ENCODE results near the gene KRTAP13-4. TPM values are rescaled to one million over a fixed set of nuclear protein-coding genes. Genes with fewer than 3 reads are reported as not detected.

The KRTAP13-4 gene
- total RNA-seq, 2 donors from 2014 or later: not detected

- no peak for DNase-seq
Observed at GRCh38 chr21:30415993-30416392, 14.0 kb upstream of the KRTAP13-4 start.

GRCh38 chr21:30425826-30426225, 4.2 kb upstream of the KRTAP13-4 start, which contains the start of gene KRTAP13-3:
Gene KRTAP13-3 (minus strand): TSS chr21:30425926. CDS start chr21:30425912, 14 bp downstream.
- H3K4me3 ChIP-seq: no peak within 1 kb of the TSS
- no peaks in the 10 kb centered on the region for H3K9me3 ChIP-seq
- H3K27me3 ChIP-seq: no peaks in the 10 kb centered on the region
- intact Hi-C loops (cut with DNase I): no loop called here
- H3K9ac ChIP-seq (ENCODE audit: low read depth in 2 of 2, low read length in 2 of 2): no peak within 1 kb of the TSS
- TF ChIP-seq CTCF (IDR thresholded peaks at IDR 0.05): no peak
- H3K36me3 ChIP-seq: no peaks in the 10 kb centered on the region
- no peak for DNase-seq
- H3K27ac ChIP-seq: no peak within 1 kb of the TSS
- H3K4me1 ChIP-seq: no peaks in the 10 kb centered on the region

More at GRCh38 chr21:30415993-30416392, 14.0 kb upstream of the KRTAP13-4 start:
- no peaks in the 10 kb centered on the region for H3K27me3 ChIP-seq
- no peaks in the 10 kb centered on the region for H3K9me3 ChIP-seq
- intact Hi-C loops (cut with DNase I): no loop called here
- no peak overlapping the region for H3K9ac ChIP-seq (ENCODE audit: low read depth in 2 of 2, low read length in 2 of 2)
- no peaks in the 10 kb centered on the region for H3K36me3 ChIP-seq
- TF ChIP-seq CTCF (IDR thresholded peaks at IDR 0.05): no peak
- no peak overlapping the region for H3K4me3 ChIP-seq
- no peaks in the 10 kb centered on the region for H3K4me1 ChIP-seq
- no peak overlapping the region for H3K27ac ChIP-seq

- H3K27ac ChIP-seq: no peak overlapping the region
- intact Hi-C loops (cut with DNase I): no loop called here
- no peaks in the 10 kb centered on the region for H3K36me3 ChIP-seq
- H3K9ac ChIP-seq (ENCODE audit: low read depth in 2 of 2, low read length in 2 of 2): no peak overlapping the region
- H3K4me1 ChIP-seq: no peaks in the 10 kb centered on the region
- no peak for DNase-seq
- H3K4me3 ChIP-seq: no peak overlapping the region
- no peaks in the 10 kb centered on the region for H3K27me3 ChIP-seq
- TF ChIP-seq CTCF (IDR thresholded peaks at IDR 0.05): no peak
- H3K9me3 ChIP-seq: no peaks in the 10 kb centered on the region
Observed at GRCh38 chr21:30426731-30427130, 3.3 kb upstream of the KRTAP13-4 start.

GRCh38 chr21:30434033-30434631, 4.1 kb downstream of the KRTAP13-4 start:
- peak; percentile 22 for DNase-seq
- no peaks in the 10 kb centered on the region for H3K9me3 ChIP-seq
- no peaks in the 10 kb centered on the region for H3K36me3 ChIP-seq
- H3K4me1 ChIP-seq: no peaks in the 10 kb centered on the region
- intact Hi-C loops (cut with DNase I): no loop called here
- no peak overlapping the region for H3K27ac ChIP-seq
- TF ChIP-seq CTCF (IDR thresholded peaks at IDR 0.05): peak; percentile 26
- no peak overlapping the region for H3K9ac ChIP-seq (ENCODE audit: low read depth in 2 of 2, low read length in 2 of 2)
- no peaks in the 10 kb centered on the region for H3K27me3 ChIP-seq
- H3K4me3 ChIP-seq: no peak overlapping the region

GRCh38 chr21:30437010-30437565, 7.1 kb downstream of the KRTAP13-4 start:
- Histone ChIP-seq H3K4me1 (no peaks in the 10 kb centered on the region), H3K4me3 (no peak overlapping the region), H3K27ac (no peak overlapping the region), H3K27me3 (no peaks in the 10 kb centered on the region), H3K36me3 (no peaks in the 10 kb centered on the region), H3K9me3 (no peaks in the 10 kb centered on the region), H3K9ac (ENCODE audit: low read depth in 2 of 2, low read length in 2 of 2) (no peak overlapping the region)
- no peak for DNase-seq
- intact Hi-C loops (cut with DNase I): no loop called here
- TF ChIP-seq CTCF (IDR thresholded peaks at IDR 0.05): no peak

All from colonic mucosa (tissue), 4 donors.